Activated CD8-positive, alpha-beta memory T cell treated with anti-CD3 and anti-CD28 coated beads for 4 hours (primary cell): Measurements from ENCODE around the gene ATP5F1D.

Source experiments
- DNase-seq, 2 donors: peaks; one replicate each; pipeline ENCODE4 v3.0.0-alpha.2; 2020; ENCODE audit warnings: low read depth in 2 of 2

ATP5F1D gene

GRCh38 chr19:1270213-1270853 is 28.8 kb downstream of the ATP5F1D start:
- DNase-seq: no peak

- DNase-seq: no peak
Observed at GRCh38 chr19:1270854-1271527, 29.4 kb downstream of the ATP5F1D start.

GRCh38 chr19:1271528-1272422 is 30.2 kb downstream of the ATP5F1D start:
- DNase-seq: no peak

GRCh38 chr19:1272423-1273262 is 31.1 kb downstream of the ATP5F1D start:
- no peak for DNase-seq

GRCh38 chr19:1273263-1274041 is 31.9 kb downstream of the ATP5F1D start:
- DNase-seq: no peak

GRCh38 chr19:1274081-1274851 is 32.7 kb downstream of the ATP5F1D start:
- no peak for DNase-seq

- no peak for DNase-seq
Observed at GRCh38 chr19:1274852-1275259, 33.3 kb downstream of the ATP5F1D start.

GRCh38 chr19:1275260-1275975 is 33.9 kb downstream of the ATP5F1D start, which contains the start of gene FAM174C:
Gene FAM174C, plus strand, starts transcription at chr19:1275530. Its CDS starts 20 bp downstream, at chr19:1275550.
- DNase-seq: peak; percentile 93 to 97

- no peak for DNase-seq
Observed at GRCh38 chr19:1275976-1276627, 34.6 kb downstream of the ATP5F1D start.

- DNase-seq: no peak
Observed at GRCh38 chr19:1276628-1277022, 35.1 kb downstream of the ATP5F1D start.

- no peak for DNase-seq
Observed at GRCh38 chr19:1277061-1277460, 35.5 kb downstream of the ATP5F1D start.

- DNase-seq: no peak
Observed at GRCh38 chr19:1278074-1278473, 36.5 kb downstream of the ATP5F1D start.

GRCh38 chr19:1278713-1279660 is 37.4 kb downstream of the ATP5F1D start:
- DNase-seq: no peak

- peak; percentile 56 to 63 for DNase-seq
Observed at GRCh38 chr19:1279782-1280341, 38.3 kb downstream of the ATP5F1D start.

GRCh38 chr19:1280636-1281568 is 39.4 kb downstream of the ATP5F1D start:
- no peak for DNase-seq
